ENCODE data around the gene MYH9.
"Not testable (repeated sequence)": the region's sequence is repeated elsewhere in the genome, so short reads cannot be mapped to it uniquely, and the experiment has no call there.

MYH9 gene

DNA sequence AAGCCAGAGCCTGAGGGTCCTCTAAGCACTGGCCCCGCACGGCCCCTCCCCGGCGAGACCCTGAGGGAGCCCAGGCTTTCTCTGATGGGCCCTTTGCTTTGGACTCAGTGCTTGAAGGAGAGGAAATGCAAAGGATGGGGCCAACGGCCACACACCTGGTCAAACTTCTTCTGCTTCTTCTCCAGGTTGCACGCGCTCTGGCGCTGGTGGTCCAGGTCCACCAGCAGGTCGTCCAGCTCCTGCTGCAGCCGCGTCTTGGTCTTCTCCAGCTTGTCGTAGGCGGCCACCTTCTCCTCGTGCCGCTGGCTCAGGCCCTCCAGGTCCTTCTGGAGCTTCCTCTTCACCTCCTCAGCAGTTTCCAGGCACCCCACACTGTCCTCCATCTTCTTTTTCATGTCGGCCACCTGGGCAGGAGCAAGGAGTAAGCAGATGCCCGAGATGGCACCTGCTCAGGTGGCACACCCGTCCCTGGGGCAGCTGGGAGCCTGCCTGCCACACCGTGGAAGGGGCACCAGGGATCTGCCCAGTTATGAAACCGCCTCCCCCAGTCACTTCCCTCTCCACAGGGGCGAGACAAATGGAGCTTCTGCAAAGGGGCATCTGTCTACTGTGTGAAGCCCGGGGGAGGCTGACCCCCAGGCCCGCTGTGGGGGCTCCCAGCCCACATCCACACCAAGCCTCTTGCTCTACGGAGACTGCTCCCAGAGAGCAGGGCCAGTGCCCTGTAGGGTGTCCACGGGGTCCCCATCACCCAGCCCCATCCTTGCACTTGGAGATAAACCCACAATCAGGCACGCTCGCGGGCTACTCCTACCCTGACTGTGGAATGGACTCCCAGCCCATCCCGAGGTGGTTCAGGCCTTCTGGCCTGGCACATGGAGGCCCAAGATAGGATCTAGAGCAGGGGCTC, 95.7 kb downstream of the MYH9 start:
- H3K27ac ChIP-seq (ENCODE audit: extremely low read depth, low read depth, low read length) = no peak overlapping the region
- H3K36me3 ChIP-seq (ENCODE audit: control insufficient read depth in 2 of 2, insufficient read depth in 1 of 2, low read length in 2 of 2) = peaks cover 31 to 84% of the 10 kb centered on the region in 2 experiments
- TF ChIP-seq ZNF202 (tag by site-specific recombination; IDR thresholded peaks at IDR 0.05; ENCODE audit: borderline replicate concordance) = no peak
- TF ChIP-seq, protein P1, sequence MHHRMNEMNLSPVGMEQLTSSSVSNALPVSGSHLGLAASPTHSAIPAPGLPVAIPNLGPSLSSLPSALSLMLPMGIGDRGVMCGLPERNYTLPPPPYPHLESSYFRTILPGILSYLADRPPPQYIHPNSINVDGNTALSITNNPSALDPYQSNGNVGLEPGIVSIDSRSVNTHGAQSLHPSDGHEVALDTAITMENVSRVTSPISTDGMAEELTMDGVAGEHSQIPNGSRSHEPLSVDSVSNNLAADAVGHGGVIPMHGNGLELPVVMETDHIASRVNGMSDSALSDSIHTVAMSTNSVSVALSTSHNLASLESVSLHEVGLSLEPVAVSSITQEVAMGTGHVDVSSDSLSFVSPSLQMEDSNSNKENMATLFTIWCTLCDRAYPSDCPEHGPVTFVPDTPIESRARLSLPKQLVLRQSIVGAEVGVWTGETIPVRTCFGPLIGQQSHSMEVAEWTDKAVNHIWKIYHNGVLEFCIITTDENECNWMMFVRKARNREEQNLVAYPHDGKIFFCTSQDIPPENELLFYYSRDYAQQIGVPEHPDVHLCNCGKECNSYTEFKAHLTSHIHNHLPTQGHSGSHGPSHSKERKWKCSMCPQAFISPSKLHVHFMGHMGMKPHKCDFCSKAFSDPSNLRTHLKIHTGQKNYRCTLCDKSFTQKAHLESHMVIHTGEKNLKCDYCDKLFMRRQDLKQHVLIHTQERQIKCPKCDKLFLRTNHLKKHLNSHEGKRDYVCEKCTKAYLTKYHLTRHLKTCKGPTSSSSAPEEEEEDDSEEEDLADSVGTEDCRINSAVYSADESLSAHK (tag by site-specific recombination; IDR thresholded peaks at IDR 0.05) = peak; percentile 92
- no peak for TF ChIP-seq ZNF626 (tag by site-specific recombination; IDR thresholded peaks at IDR 0.05)
- no peak overlapping the region for H3K4me3 ChIP-seq (ENCODE audit: low read depth, low read length)
- H3K4me1 ChIP-seq (ENCODE audit: control insufficient read depth, insufficient read depth, low read length) = no peaks in the 10 kb centered on the region
- POLR2A ChIA-PET = interaction anchor here (1.6 kb wide), 1 partner anchor 96 kb away, joined by 3 read pairs; the partner anchor contains the start of gene MYH9
- CTCF ChIA-PET = interaction anchor here (1.5 to 2.3 kb wide), 3 partner anchors 10 to 178 kb away, joined by 4 to 12 read pairs (median 6); no protein-coding TSS in a partner anchor
- H3K9me3 ChIP-seq (ENCODE audit: control insufficient read depth, insufficient read depth, low read depth, low read length) = no peaks in the 10 kb centered on the region

DNA sequence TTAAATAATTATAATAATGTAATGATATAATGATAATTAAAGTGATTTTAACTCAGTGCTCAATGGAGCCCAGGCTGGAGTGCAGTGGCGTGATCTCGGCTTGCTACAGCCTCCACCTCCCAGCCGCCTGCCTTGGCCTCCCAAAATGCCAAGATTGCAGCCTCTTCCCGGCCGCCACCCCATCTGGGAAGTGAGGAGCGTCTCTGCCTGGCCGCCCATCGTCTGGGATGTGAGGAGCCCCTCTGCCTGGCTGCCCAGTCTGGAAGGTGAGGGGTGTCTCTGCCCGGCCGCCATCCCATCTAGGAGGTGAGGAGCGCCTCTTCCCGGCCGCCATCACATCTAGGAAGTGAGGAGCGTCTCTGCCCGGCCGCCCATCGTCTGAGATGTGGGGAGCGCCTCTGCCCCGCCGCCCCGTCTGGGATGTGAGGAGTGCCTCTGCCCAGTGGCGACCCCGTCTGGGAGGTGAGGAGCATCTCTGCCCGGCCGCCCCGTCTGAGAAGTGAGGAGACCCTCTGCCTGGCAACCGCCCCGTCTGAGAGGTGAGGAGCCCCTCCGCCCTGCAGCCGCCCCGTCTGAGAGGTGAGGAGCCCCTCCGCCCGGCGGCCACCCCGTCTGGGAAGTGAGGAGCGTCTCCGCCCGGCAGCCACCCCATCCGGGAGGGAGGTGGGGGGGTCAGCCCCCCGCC, 97.2 kb downstream of the MYH9 start:
- peaks cover 23 to 84% of the 10 kb centered on the region in 2 experiments for H3K36me3 ChIP-seq (ENCODE audit: control insufficient read depth in 2 of 2, insufficient read depth in 1 of 2, low read length in 2 of 2)
- H3K4me3 ChIP-seq (ENCODE audit: low read depth, low read length); H3K27ac ChIP-seq (ENCODE audit: extremely low read depth, low read depth, low read length); H3K9me3 ChIP-seq (ENCODE audit: control insufficient read depth, insufficient read depth, low read depth, low read length); POLR2A ChIA-PET; H3K4me1 ChIP-seq (ENCODE audit: control insufficient read depth, insufficient read depth, low read length); CTCF ChIA-PET: not testable (repeated sequence)

DNA sequence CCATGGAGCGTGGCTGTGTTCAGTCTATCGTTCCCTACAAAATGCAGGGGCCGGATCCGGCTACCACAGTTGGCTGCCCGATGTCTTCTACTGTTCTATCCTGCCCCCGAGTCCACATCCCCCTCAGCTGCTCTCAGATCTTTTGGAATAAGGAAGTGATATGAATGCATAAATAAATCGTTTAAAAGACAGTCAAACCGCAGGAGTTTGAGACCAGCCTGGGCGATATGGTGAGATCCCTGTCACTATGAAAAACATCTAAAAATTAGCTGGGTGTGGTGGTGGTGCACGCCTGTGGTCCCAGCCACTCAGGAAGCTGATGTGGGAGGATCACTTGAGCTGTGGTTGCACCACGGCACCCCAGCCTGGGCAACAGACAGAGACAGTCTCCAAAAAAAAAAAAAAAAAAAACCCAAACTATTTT, 97.8 kb downstream of the MYH9 start:
- H3K27ac ChIP-seq (ENCODE audit: extremely low read depth, low read depth, low read length); H3K4me3 ChIP-seq (ENCODE audit: low read depth, low read length); H3K9me3 ChIP-seq (ENCODE audit: control insufficient read depth, insufficient read depth, low read depth, low read length); POLR2A ChIA-PET; H3K4me1 ChIP-seq (ENCODE audit: control insufficient read depth, insufficient read depth, low read length): not testable (repeated sequence)
- peaks cover 28 to 84% of the 10 kb centered on the region in 2 experiments for H3K36me3 ChIP-seq (ENCODE audit: control insufficient read depth in 2 of 2, insufficient read depth in 1 of 2, low read length in 2 of 2)
- CTCF ChIA-PET = interaction anchor here (0.9 to 2.9 kb wide), 3 partner anchors 9 to 12 kb away, joined by 3 to 18 read pairs (median 3); no protein-coding TSS in a partner anchor

DNA sequence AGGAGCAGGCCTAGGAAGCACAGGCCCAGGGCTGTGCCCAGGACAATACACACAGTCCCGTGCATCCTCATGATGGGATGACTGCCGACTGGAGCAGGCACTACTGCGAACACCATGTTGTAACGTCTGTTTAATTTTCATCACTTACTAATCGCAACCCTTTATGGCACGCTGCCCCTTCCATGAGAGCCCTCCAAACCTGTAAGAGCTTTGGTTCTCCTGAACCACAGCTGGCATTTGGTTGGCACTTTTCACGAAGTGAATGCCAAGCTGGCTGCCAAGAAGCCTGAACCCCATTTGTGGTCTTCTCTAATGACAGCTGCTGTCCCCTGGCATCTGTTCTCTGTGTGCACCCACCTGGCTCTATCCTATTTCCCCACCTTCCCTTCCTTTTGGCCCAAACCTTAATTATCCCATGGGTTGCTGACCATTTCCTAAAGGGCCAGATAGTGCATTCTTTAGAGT, 98.3 kb downstream of the MYH9 start:
- ChIA-PET POLR2A (no interaction called here), CTCF (interaction anchor here (0.5 to 2.9 kb wide), 6 partner anchors 9 to 135 kb away, joined by 3 to 18 read pairs (median 4); no protein-coding TSS in a partner anchor)
- Histone ChIP-seq H3K4me1 (ENCODE audit: control insufficient read depth, insufficient read depth, low read length) (no peaks in the 10 kb centered on the region), H3K4me3 (ENCODE audit: low read depth, low read length) (no peak overlapping the region), H3K36me3 (ENCODE audit: control insufficient read depth in 2 of 2, insufficient read depth in 1 of 2, low read length in 2 of 2) (peaks cover 28 to 84% of the 10 kb centered on the region in 2 experiments), H3K9me3 (ENCODE audit: control insufficient read depth, insufficient read depth, low read depth, low read length) (no peaks in the 10 kb centered on the region), H3K27ac (ENCODE audit: extremely low read depth, low read depth, low read length) (no peak overlapping the region)
- no peak for TF ChIP-seq ZFP69B (tag by site-specific recombination; IDR thresholded peaks at IDR 0.05)
- TF ChIP-seq ZNF366 (tag by site-specific recombination; conservative IDR thresholded peaks at IDR 0.05) = no peak
- TF ChIP-seq ZNF184 (tag by site-specific recombination; IDR thresholded peaks at IDR 0.05) = no peak
- TF ChIP-seq, protein P2, sequence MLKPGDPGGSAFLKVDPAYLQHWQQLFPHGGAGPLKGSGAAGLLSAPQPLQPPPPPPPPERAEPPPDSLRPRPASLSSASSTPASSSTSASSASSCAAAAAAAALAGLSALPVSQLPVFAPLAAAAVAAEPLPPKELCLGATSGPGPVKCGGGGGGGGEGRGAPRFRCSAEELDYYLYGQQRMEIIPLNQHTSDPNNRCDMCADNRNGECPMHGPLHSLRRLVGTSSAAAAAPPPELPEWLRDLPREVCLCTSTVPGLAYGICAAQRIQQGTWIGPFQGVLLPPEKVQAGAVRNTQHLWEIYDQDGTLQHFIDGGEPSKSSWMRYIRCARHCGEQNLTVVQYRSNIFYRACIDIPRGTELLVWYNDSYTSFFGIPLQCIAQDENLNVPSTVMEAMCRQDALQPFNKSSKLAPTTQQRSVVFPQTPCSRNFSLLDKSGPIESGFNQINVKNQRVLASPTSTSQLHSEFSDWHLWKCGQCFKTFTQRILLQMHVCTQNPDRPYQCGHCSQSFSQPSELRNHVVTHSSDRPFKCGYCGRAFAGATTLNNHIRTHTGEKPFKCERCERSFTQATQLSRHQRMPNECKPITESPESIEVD (tag by site-specific recombination; IDR thresholded peaks at IDR 0.05) = no peak
- no peak for TF ChIP-seq ZNF660 (tag by site-specific recombination; IDR thresholded peaks at IDR 0.05)
- TF ChIP-seq ZNF548 (tag by site-specific recombination; IDR thresholded peaks at IDR 0.05) = no peak

All from HEK293 (cell line).